ENCODE measurements around the gene PPIG.
"Not testable (repeated sequence)": the region's sequence is repeated elsewhere in the genome, so short reads cannot be mapped to it uniquely, and the experiment has no call there.

Gene PPIG

GRCh38 chr2:169664978-169665930 is 81.1 kb downstream of the PPIG start:
- peak; percentile 94 for DNase-seq

- no peak for DNase-seq
Measured at GRCh38 chr2:169667583-169667982, 83.4 kb downstream of the PPIG start.

GRCh38 chr2:169670215-169670651 is 86.1 kb downstream of the PPIG start:
- DNase-seq = peak; percentile 62

- DNase-seq = no peak
Measured at GRCh38 chr2:169670937-169671336, 86.8 kb downstream of the PPIG start.

GRCh38 chr2:169672406-169672805 is 88.3 kb downstream of the PPIG start:
- DNase-seq = peak; percentile 63

- DNase-seq = no peak
Measured at GRCh38 chr2:169673106-169673505, 89.0 kb downstream of the PPIG start.

GRCh38 chr2:169673921-169674320 is 89.8 kb downstream of the PPIG start:
- no peak for DNase-seq

- DNase-seq = peak; percentile 58
Measured at GRCh38 chr2:169676357-169676756, 92.2 kb downstream of the PPIG start.

- no peak for DNase-seq
Measured at GRCh38 chr2:169676850-169677249, 92.7 kb downstream of the PPIG start.

- DNase-seq = no peak
Measured at GRCh38 chr2:169683054-169683424, 98.9 kb downstream of the PPIG start.

GRCh38 chr2:169683425-169684134 is 99.4 kb downstream of the PPIG start:
- no peak for DNase-seq

GRCh38 chr2:169684135-169684565 is 100.0 kb downstream of the PPIG start:
- no peak for DNase-seq

- not testable (repeated sequence) for DNase-seq
Measured at GRCh38 chr2:169684712-169685111, 100.6 kb downstream of the PPIG start.

- not testable (repeated sequence) for DNase-seq
Measured at GRCh38 chr2:169686825-169687224, 102.7 kb downstream of the PPIG start.

GRCh38 chr2:169687943-169688342 is 103.8 kb downstream of the PPIG start:
- DNase-seq = not testable (repeated sequence)

GRCh38 chr2:169690958-169691357 is 106.8 kb downstream of the PPIG start:
- DNase-seq = no peak

Measured in hematopoietic multipotent progenitor cell treated with erythropoietin and hydrocortisone succinate and interleukin-3 and kit ligand, for 4 days (in vitro differentiated cells).